Liver (tissue), 3 donors: ENCODE results near the gene CYP39A1.

ENCODE experiments used
- ATF3 ChIP-seq: IDR thresholded peaks from 2 replicates; pipeline ENCODE4 v1.6.1; 2016; ENCODE audit warnings: antibody characterized with exemption
- EGR1 ChIP-seq, 2 donors: IDR thresholded peaks; 2 replicates each; pipeline ENCODE4 v1.6.1; 2016 to 2018; ENCODE audit warnings: antibody characterized with exemption in 2 of 2, low read depth in 2 of 2
- GABPA ChIP-seq, 2 donors: IDR thresholded peaks in 1 of 2; conservative IDR thresholded peaks in 1 of 2; 2 replicates each; pipeline ENCODE4 v1.6.1; 2016; ENCODE audit warnings: antibody characterized with exemption in 2 of 2, mild to moderate bottlenecking in 1 of 2, moderate library complexity in 1 of 2
- JUND ChIP-seq, 2 donors: IDR thresholded peaks; 2 replicates each; pipeline ENCODE4 v1.6.1; 2016; ENCODE audit warnings: antibody characterized with exemption in 2 of 2
- RAD21 ChIP-seq, 2 donors: IDR thresholded peaks; 2 replicates each; pipeline ENCODE4 v1.6.1; 2016; ENCODE audit warnings: antibody characterized with exemption in 2 of 2, mild to moderate bottlenecking in 2 of 2
- SP1 ChIP-seq: IDR thresholded peaks from 2 replicates; pipeline ENCODE4 v1.6.1; 2018; ENCODE audit warnings: antibody characterized with exemption, mild to moderate bottlenecking
- TAF1 ChIP-seq: conservative IDR thresholded peaks from 2 replicates; pipeline ENCODE4 v1.6.1; 2016; ENCODE audit warnings: antibody characterized with exemption, mild to moderate bottlenecking
- YY1 ChIP-seq: IDR thresholded peaks from 2 replicates; pipeline ENCODE4 v1.6.1; 2016; ENCODE audit warnings: antibody characterized with exemption, mild to moderate bottlenecking
- TF ChIP-seq, protein P1 (sequence below): fragments of 150-350 bp; IDR thresholded peaks from 2 replicates; pipeline ENCODE4 v1.5.1; 2017; ENCODE audit warnings: improper control_type of control experiment, low read depth, low read length; ENCODE audit not compliant: missing input control
- TF ChIP-seq, protein P2 (sequence below): IDR thresholded peaks from 2 replicates; pipeline ENCODE4 v1.6.1; 2016; ENCODE audit warnings: antibody characterized with exemption, mild to moderate bottlenecking
- TF ChIP-seq, protein P3 (sequence below): IDR thresholded peaks from 2 replicates; pipeline ENCODE4 v1.6.1; 2016; ENCODE audit warnings: antibody characterized with exemption
- donor health status: healthy.
- donor health status: healthy.

- TF ChIP-seq, protein P1, sequence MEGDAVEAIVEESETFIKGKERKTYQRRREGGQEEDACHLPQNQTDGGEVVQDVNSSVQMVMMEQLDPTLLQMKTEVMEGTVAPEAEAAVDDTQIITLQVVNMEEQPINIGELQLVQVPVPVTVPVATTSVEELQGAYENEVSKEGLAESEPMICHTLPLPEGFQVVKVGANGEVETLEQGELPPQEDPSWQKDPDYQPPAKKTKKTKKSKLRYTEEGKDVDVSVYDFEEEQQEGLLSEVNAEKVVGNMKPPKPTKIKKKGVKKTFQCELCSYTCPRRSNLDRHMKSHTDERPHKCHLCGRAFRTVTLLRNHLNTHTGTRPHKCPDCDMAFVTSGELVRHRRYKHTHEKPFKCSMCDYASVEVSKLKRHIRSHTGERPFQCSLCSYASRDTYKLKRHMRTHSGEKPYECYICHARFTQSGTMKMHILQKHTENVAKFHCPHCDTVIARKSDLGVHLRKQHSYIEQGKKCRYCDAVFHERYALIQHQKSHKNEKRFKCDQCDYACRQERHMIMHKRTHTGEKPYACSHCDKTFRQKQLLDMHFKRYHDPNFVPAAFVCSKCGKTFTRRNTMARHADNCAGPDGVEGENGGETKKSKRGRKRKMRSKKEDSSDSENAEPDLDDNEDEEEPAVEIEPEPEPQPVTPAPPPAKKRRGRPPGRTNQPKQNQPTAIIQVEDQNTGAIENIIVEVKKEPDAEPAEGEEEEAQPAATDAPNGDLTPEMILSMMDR = no peak
- TF ChIP-seq ATF3 (no peak), GABPA (IDR thresholded peaks at IDR 0.05 in 1 of 2, conservative IDR thresholded peaks at IDR 0.05 in 1 of 2) (no peak), RAD21 (IDR thresholded peaks at IDR 0.05) (no peak), TAF1 (no peak), EGR1 (IDR thresholded peaks at IDR 0.05; ENCODE audit: low read depth in 2 of 2) (no peak), SP1 (no peak), YY1 (no peak), JUND (IDR thresholded peaks at IDR 0.05) (no peak)
- TF ChIP-seq, protein P2, sequence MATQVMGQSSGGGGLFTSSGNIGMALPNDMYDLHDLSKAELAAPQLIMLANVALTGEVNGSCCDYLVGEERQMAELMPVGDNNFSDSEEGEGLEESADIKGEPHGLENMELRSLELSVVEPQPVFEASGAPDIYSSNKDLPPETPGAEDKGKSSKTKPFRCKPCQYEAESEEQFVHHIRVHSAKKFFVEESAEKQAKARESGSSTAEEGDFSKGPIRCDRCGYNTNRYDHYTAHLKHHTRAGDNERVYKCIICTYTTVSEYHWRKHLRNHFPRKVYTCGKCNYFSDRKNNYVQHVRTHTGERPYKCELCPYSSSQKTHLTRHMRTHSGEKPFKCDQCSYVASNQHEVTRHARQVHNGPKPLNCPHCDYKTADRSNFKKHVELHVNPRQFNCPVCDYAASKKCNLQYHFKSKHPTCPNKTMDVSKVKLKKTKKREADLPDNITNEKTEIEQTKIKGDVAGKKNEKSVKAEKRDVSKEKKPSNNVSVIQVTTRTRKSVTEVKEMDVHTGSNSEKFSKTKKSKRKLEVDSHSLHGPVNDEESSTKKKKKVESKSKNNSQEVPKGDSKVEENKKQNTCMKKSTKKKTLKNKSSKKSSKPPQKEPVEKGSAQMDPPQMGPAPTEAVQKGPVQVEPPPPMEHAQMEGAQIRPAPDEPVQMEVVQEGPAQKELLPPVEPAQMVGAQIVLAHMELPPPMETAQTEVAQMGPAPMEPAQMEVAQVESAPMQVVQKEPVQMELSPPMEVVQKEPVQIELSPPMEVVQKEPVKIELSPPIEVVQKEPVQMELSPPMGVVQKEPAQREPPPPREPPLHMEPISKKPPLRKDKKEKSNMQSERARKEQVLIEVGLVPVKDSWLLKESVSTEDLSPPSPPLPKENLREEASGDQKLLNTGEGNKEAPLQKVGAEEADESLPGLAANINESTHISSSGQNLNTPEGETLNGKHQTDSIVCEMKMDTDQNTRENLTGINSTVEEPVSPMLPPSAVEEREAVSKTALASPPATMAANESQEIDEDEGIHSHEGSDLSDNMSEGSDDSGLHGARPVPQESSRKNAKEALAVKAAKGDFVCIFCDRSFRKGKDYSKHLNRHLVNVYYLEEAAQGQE = no peak
- TF ChIP-seq, protein P3, sequence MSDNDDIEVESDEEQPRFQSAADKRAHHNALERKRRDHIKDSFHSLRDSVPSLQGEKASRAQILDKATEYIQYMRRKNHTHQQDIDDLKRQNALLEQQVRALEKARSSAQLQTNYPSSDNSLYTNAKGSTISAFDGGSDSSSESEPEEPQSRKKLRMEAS = no peak
Measured at GRCh38 chr6:46638650-46639049, 14.0 kb downstream of the CYP39A1 start.
